Upper lobe of left lung (tissue), 6 donors: ENCODE measurements around the gene TAMALIN. TPM values are rescaled to one million over a fixed set of nuclear protein-coding genes. Genes with fewer than 3 reads are reported as not detected.

Source experiments
- ATAC-seq, 2 donors: fragments of 200-7000 bp; cut with Tn5 transposase; one replicate each; pipeline ENCODE4 v1.9.1; 2022; ENCODE audit warnings: mild to moderate bottlenecking in 2 of 2, moderate library complexity in 2 of 2; ENCODE audit not compliant: low FRiP score in 2 of 2
- DNase-seq, 2 donors: peaks; one replicate each; pipeline ENCODE4 v3.0.0-alpha.2; 2019 to 2020
- H3K27ac ChIP-seq, 4 donors: fragments of 200-600 bp; sonication (generic); one replicate each; pipeline ENCODE4 v1.5.1; 2016 to 2019
- H3K27me3 ChIP-seq, 4 donors: fragments of 200-600 bp; sonication (generic); one replicate each; pipeline ENCODE4 v1.5.1; 2017 to 2019
- H3K36me3 ChIP-seq, 4 donors: fragments of 200-600 bp; sonication (generic); one replicate each; pipeline ENCODE4 v1.5.1; 2016 to 2019
- H3K4me1 ChIP-seq, 4 donors: fragments of 200-600 bp; sonication (generic); one replicate each; pipeline ENCODE4 v1.5.1; 2018 to 2019
- H3K4me3 ChIP-seq, 4 donors: fragments of 200-600 bp; sonication (generic); one replicate each; pipeline ENCODE4 v1.5.1; 2017 to 2019; ENCODE audit warnings: mild to moderate bottlenecking in 2 of 4, moderate library complexity in 1 of 4
- H3K9me3 ChIP-seq, 4 donors: fragments of 200-600 bp; sonication (generic); one replicate each; pipeline ENCODE4 v1.5.1; 2018 to 2019
- EP300 ChIP-seq, 4 donors: sonication (generic); formaldehyde crosslinking; IDR thresholded peaks; one replicate each; pipeline ENCODE4 v1.5.1; 2017; ENCODE audit warnings: antibody characterized with exemption in 4 of 4, control low read depth in 2 of 4
- POLR2A ChIP-seq, 4 donors: fragments of 450-650 bp; IDR thresholded peaks; one replicate each; pipeline ENCODE4 v1.5.1; 2016 to 2017; ENCODE audit warnings: antibody characterized with exemption in 4 of 4, mild to moderate bottlenecking in 2 of 4
- POLR2AphosphoS5 ChIP-seq, 2 donors: sonication (generic); formaldehyde crosslinking; IDR thresholded peaks; one replicate each; pipeline ENCODE4 v1.5.1; 2017; ENCODE audit warnings: antibody characterized with exemption in 2 of 2
- WGBS, 2 donors: methylation state at CpG; one replicate each; pipeline ENCODE4 v1.1.5; 2017 to 2018; 5-methylcytosine and 5-hydroxymethylcytosine counted together
- total RNA-seq, 6 donors: library from RNA; depleted of rRNA in 4 of 6; stranded (reverse); fragments of >200 nt in 4 of 6; gene quantifications; one replicate each; pipeline versions ENCODE4 v1.1.0 to v1.2.1, GENCODE V29; 2016 to 2021
- TF ChIP-seq, protein P1 (sequence below), 6 experiments: fragments of 450-650 bp in 4 of 6; fragments of 200-600 bp in 2 of 6; sonication (generic) in 2 of 6; IDR thresholded peaks; one replicate each; pipeline ENCODE4 v1.5.1; 2016 to 2019; ENCODE audit warnings: antibody characterized with exemption in 6 of 6
- donor health status: DM: no; HTN: no; CAD: no; lungs with moderate emphysema.
- donor health status: DM: no; HTN: yes; CAD: no; lungs with severe emphysema.

TAMALIN gene
- total RNA-seq, 6 donors from 2014 or later, result 52.3 to 170 (median 73.7) TPM

DNA sequence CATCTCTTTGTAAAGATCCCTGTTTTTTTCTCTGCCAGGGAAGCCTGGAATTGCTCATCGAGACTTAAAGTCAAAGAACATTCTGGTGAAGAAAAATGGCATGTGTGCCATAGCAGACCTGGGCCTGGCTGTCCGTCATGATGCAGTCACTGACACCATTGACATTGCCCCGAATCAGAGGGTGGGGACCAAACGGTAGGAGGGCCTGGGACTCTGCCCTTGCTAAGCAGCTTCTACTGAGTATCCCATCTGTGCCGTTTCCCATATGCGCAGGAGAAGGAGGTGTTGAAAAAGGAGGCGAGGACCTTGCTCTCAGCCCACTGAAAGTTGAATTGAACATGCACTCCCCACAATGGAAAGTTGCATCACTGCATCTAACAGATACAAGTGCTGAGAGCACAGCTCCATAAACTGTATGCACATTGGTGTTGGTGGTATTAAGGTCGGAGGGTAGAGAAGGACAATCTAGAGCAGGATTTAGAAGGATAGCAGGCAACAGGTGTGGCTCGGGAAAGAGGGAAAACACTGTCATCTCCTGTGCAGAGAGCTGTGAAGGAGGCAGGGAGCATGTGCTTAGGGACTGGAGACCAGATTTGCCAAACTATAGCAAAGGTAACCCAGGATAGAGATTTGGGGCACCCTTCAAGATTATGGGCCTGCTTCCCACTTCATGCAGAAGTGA lies 21.5 kb upstream of the TAMALIN start:
- Histone ChIP-seq H3K27ac (no peak overlapping the region), H3K4me1 (peaks cover 0 to 7% (median 4%) of the 10 kb centered on the region in 4 donors), H3K9me3 (no peaks in the 10 kb centered on the region), H3K27me3 (no peaks in the 10 kb centered on the region), H3K36me3 (peaks cover 5 to 86% (median 41%) of the 10 kb centered on the region in 4 donors), H3K4me3 (no peak overlapping the region)
- DNase-seq (no peak), ATAC-seq (no peak)
- WGBS, 2 donors, result 82 to 92% methylated on average over 9 of the region's 9 CpGs
- no peak for TF ChIP-seq POLR2AphosphoS5 (IDR thresholded peaks at IDR 0.05)
- TF ChIP-seq, protein P1, sequence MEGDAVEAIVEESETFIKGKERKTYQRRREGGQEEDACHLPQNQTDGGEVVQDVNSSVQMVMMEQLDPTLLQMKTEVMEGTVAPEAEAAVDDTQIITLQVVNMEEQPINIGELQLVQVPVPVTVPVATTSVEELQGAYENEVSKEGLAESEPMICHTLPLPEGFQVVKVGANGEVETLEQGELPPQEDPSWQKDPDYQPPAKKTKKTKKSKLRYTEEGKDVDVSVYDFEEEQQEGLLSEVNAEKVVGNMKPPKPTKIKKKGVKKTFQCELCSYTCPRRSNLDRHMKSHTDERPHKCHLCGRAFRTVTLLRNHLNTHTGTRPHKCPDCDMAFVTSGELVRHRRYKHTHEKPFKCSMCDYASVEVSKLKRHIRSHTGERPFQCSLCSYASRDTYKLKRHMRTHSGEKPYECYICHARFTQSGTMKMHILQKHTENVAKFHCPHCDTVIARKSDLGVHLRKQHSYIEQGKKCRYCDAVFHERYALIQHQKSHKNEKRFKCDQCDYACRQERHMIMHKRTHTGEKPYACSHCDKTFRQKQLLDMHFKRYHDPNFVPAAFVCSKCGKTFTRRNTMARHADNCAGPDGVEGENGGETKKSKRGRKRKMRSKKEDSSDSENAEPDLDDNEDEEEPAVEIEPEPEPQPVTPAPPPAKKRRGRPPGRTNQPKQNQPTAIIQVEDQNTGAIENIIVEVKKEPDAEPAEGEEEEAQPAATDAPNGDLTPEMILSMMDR (IDR thresholded peaks at IDR 0.05), result no peak
- no peak for TF ChIP-seq EP300 (IDR thresholded peaks at IDR 0.05)
- no peak for TF ChIP-seq POLR2A (IDR thresholded peaks at IDR 0.05)

DNA sequence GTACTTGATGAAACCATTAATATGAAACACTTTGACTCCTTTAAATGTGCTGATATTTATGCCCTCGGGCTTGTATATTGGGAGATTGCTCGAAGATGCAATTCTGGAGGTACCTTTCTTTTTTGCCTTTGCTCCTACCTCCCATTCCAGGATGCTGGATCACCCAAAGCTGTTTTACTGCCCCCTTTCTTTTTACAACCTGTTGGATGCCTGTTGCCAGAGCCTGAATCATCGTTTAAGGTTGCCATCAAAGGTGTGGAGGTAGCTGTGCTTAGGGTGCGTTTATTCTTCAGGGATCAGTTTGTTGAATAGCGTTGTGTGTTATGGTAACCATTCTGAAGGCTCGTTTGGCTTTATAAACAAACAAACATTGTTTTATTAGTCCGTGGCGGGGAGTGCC lies 19.9 kb upstream of the TAMALIN start:
- Histone ChIP-seq H3K9me3 (no peaks in the 10 kb centered on the region), H3K27me3 (no peaks in the 10 kb centered on the region), H3K27ac (no peak overlapping the region), H3K4me3 (no peak overlapping the region), H3K4me1 (no peaks in the 10 kb centered on the region), H3K36me3 (peaks cover 4 to 83% (median 35%) of the 10 kb centered on the region in 4 donors)
- ATAC-seq (no peak), DNase-seq (no peak)
- 89 to 91% methylated on average over 8 of the region's 8 CpGs for WGBS, 2 donors
- TF ChIP-seq, protein P1 (IDR thresholded peaks at IDR 0.05), result no peak
- TF ChIP-seq EP300 (IDR thresholded peaks at IDR 0.05) (no peak), POLR2A (IDR thresholded peaks at IDR 0.05) (no peak), POLR2AphosphoS5 (IDR thresholded peaks at IDR 0.05) (no peak)

DNA sequence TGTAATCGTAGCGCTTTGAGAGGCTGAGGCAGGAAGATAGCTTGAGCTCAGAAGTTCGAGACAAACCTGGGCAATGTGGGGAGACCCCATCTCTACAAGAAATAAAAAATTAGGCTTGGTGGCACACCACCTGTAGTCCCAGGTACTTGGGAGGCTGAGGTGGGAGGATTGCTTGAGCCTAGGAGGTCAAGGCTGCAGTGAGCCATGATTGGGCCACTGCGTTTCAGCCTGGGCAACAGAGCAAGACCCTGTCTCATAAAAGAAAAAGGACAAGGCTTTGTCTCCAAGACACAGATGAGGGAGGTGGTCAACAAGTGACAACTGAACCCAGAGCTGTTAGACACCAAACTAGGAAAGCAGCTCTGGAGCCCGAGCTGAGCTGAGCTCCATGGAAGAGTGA lies 14.5 kb upstream of the TAMALIN start:
- WGBS, 2 donors, result 85 to 92% methylated on average over 5 of the region's 5 CpGs
- Histone ChIP-seq H3K4me1 (peaks cover 0 to 9% (median 0%) of the 10 kb centered on the region in 4 donors), H3K9me3 (no peaks in the 10 kb centered on the region), H3K27me3 (no peaks in the 10 kb centered on the region), H3K36me3 (peaks cover 0 to 60% (median 30%) of the 10 kb centered on the region in 4 donors), H3K27ac (no peak overlapping the region), H3K4me3 (no peak overlapping the region)
- ATAC-seq (no peak), DNase-seq (no peak)
- TF ChIP-seq, protein P1 (IDR thresholded peaks at IDR 0.05), result no peak
- TF ChIP-seq POLR2A (IDR thresholded peaks at IDR 0.05) (no peak), EP300 (IDR thresholded peaks at IDR 0.05) (no peak), POLR2AphosphoS5 (IDR thresholded peaks at IDR 0.05) (no peak)

DNA sequence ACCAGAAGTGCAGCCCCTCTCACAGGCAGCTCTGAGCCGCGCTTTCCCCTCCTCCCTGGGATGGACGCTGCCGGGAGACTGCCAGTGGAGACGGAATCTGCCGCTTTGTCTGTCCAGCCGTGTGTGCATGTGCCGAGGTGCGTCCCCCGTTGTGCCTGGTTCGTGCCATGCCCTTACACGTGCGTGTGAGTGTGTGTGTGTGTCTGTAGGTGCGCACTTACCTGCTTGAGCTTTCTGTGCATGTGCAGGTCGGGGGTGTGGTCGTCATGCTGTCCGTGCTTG lies 12.3 kb upstream of the TAMALIN start:
- TF ChIP-seq EP300 (IDR thresholded peaks at IDR 0.05) (no peak), POLR2A (IDR thresholded peaks at IDR 0.05) (no peak), POLR2AphosphoS5 (IDR thresholded peaks at IDR 0.05) (no peak)
- TF ChIP-seq, protein P1 (IDR thresholded peaks at IDR 0.05), result no peak
- Histone ChIP-seq H3K4me1 (peaks cover 0 to 9% (median 0%) of the 10 kb centered on the region in 4 donors), H3K27me3 (no peaks in the 10 kb centered on the region), H3K9me3 (no peaks in the 10 kb centered on the region), H3K4me3 (no peak overlapping the region), H3K27ac (no peak overlapping the region), H3K36me3 (peaks cover 0 to 43% (median 31%) of the 10 kb centered on the region in 4 donors)
- no peak for ATAC-seq
- 95 to 96% methylated on average over 14 to 16 of the region's 17 CpGs for WGBS, 2 donors
- no peak for DNase-seq

DNA sequence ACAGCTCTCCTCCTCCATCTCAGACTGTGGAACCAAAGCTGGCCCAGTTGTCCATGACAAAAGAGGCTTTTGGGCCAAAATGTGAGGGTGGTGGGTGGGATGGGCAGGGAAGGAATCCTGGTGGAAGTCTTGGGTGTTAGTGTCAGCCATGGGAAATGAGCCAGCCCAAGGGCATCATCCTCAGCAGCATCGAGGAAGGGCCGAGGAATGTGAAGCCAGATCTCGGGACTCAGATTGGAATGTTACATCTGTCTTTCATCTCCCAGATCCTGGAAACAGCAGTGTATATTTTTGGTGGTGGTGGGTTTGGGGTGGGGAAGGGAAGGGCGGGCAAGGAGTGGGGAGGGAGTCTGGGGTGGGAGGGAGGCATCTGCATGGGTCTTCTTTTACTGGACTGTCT lies 11.8 kb upstream of the TAMALIN start:
- DNase-seq (no peak), ATAC-seq (no peak)
- H3K36me3 ChIP-seq, result peaks cover 0 to 40% (median 31%) of the 10 kb centered on the region in 4 donors

More for the DNA sequence above, 11.8 kb upstream of the TAMALIN start:
- TF ChIP-seq POLR2AphosphoS5 (IDR thresholded peaks at IDR 0.05), result no peak
- TF ChIP-seq, protein P1 (IDR thresholded peaks at IDR 0.05), result no peak
- no peak for TF ChIP-seq POLR2A (IDR thresholded peaks at IDR 0.05)
- TF ChIP-seq EP300 (IDR thresholded peaks at IDR 0.05), result no peak
- no peak overlapping the region for H3K4me3 ChIP-seq
- H3K27ac ChIP-seq, result no peak overlapping the region
- H3K4me1 ChIP-seq, result peaks cover 0 to 9% (median 0%) of the 10 kb centered on the region in 4 donors
- H3K9me3 ChIP-seq, result no peaks in the 10 kb centered on the region
- no peaks in the 10 kb centered on the region for H3K27me3 ChIP-seq
- WGBS, 2 donors, result 74 to 75% methylated on average over 4 of the region's 4 CpGs
